ENCODE measurements around the gene PDGFA.
"Not testable (repeated sequence)": the region's sequence is repeated elsewhere in the genome, so short reads cannot be mapped to it uniquely, and the experiment has no call there.

PDGFA gene

DNA sequence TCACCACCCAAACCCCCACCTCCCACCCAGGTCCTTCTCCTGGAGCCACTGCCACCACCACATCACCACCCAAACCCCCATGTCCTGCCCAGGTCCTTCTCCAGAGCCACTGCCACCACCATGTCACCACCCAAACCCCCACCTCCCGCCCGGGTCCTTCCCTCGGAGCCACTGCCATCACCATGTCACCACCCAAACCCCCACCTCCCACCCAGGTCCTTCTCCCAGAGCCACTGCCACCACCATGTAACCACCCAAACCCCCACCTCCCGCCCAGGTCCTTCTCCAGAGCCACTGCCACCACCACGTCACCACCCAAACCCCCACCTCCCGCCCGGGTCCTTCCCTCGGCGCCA, 31.9 kb upstream of the PDGFA start:
- not testable (repeated sequence) for DNase-seq

GRCh38 chr7:550881-551614, 31.4 kb upstream of the PDGFA start:
- no peak for DNase-seq

- DNase-seq, result no peak
Measured at GRCh38 chr7:549891-550625, 30.4 kb upstream of the PDGFA start.

DNA sequence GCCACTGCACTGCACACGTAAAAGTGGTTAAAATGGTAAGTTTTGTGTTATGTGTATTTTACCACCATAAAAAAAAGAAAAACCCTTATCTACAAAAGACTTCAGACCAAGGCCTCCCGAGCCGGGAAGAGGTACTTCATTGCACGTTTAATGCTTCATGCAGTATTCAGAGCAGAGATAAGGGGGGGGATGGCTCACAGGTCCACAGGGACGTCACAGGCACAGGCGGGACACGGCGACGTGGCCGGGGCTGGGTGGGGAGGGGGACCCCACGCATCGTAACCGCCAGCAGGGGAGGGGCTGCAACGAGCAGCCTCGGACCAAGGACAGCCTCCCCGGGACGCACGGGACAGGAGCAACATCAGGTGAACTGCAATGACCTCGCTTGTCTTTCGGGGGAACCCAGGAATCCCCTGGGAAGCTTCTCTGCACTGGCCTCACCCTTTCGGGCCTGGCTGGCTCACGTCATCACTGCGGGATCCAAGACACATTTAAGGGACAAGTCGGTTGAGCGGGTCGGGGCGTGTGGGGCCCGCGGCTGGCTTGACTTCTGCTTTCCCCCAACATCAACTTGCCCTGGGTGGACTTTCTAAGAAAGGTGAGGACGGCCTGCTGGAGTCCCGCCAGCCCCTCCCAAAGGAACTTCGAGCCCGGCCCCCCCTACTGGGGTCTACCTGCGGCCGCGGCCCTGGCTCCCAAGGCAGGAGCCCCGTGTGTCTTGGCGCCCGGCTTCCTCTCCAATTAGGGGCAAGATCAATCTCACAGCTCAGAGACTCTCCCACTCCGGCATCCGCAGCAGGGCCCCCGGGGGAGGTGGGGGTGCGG, 29.6 kb upstream of the PDGFA start:
- DNase-seq, result no peak

DNA sequence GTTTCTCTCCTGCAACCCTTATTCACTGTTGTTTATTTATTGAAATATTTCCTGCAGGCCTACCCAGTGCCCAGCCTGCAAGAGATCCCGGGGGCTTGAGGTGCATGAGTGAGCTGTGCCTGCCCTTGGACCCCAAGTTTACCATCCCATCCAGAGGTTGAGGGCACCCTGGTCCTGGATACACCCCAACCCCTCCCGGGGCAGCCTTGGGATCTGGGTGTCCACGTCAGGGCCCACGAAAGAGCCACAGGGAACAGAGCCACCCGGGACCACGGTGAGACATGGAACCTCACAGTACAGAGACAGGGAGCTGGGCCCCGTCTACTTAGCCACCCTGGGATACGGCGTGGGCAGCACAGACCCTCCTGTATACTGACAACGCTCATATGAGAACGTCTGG, 28.8 kb upstream of the PDGFA start:
- DNase-seq, result no peak

DNA sequence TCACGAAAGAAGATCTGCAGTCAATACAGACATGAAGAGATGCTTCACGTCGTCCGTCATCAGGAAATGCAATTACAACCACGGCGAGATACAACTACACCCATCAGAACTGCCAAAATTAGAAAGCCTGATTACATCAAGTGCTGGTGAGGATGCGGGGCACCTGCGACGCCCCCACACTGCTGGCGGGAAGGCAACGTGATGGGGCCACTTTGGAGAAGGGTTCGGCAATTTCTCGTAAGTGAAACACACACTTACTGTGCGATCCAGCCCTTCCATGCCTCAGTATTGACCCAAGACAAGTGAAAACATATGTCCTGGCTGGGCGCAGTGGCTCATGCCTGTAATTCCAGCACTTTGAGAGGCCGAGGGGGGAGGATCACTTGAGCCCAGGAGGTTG, 25.8 kb upstream of the PDGFA start:
- DNase-seq, result no peak

DNA sequence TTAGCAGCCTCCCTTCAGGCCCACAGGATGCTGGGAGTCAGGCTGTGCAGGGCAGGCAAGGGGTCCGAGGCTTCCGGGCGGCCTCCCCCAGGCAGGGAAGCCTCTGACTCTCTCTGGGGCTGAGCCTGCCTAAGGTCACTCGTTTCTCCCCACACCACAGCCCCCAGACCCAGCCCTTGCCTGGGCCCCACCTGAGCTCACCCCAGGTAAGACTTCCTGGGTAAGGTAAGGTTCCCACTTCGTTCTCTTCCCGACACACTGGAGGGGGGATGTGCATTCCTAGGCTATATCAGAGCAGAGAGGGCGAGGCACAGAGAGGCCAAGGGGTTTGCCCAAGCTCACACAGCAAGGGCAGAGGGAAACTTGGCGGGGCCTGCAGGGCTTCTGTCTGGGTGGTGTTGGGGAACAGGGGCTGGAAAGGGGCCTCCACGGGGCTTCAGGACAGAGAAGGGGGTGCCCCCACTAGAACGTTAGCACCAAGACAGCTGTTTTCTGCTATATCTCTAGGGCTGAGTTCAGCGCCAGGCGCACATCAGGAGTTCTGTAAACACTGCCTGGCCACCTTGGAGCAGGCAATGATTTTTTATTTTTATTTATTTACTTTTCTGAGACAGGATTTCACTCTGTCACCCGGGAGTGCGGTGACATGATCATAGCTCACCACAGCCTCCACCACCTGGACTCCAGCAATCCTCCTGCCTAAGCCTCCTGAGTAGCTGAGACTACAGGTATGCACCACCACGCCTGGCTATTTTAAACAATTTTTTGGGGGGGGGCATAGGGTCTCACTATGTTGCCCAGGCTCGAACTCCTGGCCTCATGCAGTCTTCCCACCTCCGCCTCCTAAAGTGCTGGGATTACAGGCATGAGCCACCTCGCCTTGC, 24.9 kb upstream of the PDGFA start:
- DNase-seq, result no peak

DNA sequence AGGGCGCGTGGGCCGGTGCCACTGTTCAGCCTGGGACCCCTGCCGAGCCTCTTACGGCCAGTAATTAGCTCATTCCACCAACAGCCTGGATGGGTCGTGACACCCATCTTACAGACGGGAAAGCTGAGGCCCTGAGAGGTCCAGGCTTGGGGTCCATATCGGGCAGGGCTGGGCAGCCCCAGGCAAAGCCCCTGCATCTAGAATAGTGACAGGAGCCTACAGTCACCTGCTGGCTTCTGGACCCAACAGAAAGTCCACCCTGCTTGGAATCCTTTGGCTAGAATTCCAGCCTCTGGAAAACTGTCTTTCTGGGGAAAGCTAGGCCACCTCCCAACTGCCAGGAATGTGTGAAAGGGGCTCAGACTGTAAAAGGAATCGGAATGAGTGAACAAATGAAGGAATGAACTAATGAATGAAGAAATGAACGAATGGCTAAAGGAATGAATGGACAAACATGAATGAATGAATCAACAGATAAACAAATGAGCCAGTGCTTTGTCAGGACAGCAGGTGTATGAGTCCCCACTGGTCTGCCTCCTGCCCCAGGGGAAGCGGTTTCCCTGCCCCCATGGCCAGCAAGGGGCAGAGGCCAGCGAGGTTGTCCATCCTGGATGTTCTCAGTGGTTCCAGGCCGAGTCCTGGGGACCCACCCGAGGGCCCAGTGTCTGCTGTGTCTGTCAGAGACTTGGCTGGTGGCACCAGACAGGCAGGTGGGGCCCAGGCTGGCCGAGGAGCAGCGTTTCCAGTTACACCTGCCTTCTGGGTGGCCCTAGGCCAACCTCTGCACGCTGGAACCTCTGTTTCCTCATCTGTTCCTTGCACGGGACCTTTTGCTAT, 24.1 kb upstream of the PDGFA start:
- no peak for DNase-seq

DNA sequence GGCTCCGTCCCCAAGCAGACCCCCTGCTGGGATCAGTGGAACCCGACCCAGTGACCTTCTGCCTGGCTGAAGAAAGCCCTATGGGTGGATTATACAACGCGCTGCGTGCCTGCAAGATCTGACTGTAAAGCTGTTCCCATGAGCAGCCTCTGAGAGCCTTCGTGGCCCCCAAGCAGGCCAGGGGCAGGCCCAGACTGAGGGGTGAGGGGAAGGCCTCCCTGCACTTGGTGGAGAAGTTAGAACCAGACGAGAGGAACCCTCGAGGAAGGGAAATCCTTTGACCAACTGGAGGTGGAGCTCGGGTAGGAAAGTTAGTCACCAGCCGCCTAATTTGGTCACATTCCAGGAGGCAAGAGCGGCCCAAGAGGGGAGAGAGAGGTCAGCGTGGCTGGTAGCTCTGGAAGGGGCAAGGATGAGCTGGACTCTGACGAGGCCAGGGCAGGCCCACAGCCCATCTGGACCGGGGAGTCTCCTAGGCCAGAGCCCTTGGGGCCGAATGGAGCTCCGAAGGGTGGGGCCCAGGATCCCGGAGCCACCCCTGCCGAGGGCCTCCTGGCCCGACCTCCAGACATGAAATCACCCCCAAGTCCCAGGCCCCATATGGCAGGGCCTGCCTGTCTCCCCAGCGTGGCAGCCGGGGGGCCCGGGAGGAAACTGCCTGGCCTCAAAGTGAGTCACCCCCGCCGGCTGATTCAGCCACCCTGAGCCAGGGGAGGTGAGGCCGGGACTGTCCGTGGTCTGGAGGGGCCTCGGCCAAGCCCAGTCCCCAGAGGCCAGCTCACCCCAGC, 23.3 kb upstream of the PDGFA start:
- no peak for DNase-seq

GRCh38 chr7:542131-542712, 22.6 kb upstream of the PDGFA start:
- no peak for DNase-seq

DNA sequence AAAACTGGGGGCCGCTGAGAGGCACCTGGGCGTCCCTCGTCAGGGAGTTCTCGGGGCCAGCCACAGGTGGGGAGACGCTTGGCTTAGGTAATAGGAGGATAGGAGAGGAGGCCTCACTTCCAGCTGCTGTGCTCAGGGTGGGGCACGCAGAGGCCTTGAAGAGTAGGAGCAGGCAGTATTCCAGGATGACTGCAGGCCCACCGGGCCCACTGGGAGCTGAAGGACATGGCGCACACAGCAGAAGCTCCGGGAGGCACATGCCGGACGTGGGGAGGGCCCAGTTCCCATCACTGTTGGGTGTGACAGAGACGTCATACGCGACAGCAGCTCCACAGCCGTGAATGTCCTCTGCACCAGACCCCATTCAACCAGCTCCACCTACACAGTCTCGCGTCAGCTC, 22.0 kb upstream of the PDGFA start:
- DNase-seq, result no peak

DNA sequence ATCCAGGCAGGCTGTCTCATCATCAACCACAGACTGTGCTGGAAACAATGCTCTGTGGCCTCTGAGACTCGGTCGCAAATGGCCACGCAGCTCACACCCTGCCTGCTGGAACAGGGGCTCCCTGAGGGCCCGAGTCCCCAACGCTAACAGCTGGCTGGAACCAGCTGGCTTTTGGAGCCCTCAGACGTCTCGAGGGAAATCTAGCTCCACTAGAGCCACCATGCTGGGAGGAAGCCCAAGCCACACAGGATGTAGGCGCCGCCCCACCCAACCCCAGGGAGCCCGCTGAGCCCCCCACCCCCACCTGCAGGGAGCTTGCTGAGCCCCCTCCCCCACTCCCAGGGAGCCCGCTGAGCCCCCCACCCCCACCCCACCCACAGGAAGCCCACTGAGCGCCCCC, 21.4 kb upstream of the PDGFA start:
- DNase-seq, result no peak

DNA sequence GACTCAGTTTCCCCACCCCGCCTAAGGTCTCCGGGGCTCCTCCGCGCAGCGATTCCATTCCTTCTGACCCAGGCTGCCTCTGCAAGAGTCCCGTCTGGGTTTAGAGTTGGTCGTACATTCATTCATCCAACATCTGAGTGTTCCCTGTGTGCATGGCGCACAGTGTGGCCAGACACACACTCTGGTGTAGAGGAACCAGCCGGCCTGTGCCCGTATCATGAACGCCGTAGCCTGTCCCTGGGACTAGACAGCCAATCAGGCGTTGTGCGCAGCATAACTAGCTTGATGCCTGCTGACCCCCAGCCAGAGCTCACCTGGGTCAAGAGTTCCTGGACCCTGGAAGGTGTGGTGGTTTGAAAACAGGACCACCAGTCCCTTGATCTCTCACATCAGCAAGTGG, 20.9 kb upstream of the PDGFA start:
- no peak for DNase-seq

- DNase-seq, result no peak
Measured at GRCh38 chr7:539731-540411, 20.2 kb upstream of the PDGFA start.

GRCh38 chr7:538764-539685, 19.4 kb upstream of the PDGFA start:
- no peak for DNase-seq

GRCh38 chr7:537911-538634, 18.4 kb upstream of the PDGFA start:
- no peak for DNase-seq

DNA sequence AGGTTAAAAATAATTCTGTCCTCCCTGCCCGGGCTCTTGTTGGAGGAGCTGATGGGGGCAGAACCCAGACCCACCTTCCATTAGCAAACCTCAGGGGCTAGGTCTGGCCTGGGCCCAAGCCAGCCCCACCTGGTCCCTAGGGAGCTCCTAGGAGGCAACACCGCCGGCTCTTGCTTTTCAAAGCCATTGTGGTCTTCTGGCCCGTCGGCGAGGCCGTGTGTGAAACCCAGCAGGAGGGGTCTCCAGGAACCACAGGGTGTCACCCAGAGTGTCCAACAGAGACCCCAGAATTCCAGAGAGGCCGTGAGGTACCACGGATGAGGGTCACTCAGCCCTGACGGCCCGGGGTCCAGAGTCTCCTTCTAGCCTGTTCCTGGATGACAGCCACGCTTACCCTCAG, 16.6 kb upstream of the PDGFA start:
- DNase-seq, result no peak

GRCh38 chr7:534959-535358, 15.3 kb upstream of the PDGFA start:
- DNase-seq, result no peak

All from activated naive CD4-positive, alpha-beta T cell (primary cell).